DND-41 (cell line): ENCODE data around the gene AFG3L2.

Experiments used
- ATAC-seq: fragments of 200-7000 bp; cut with Tn5 transposase; 3 replicates; pipeline ENCODE4 v1.9.1; 2021; ENCODE audit warnings: low read depth; ENCODE audit not compliant: insufficient read depth
- DNase-seq: peaks from one replicate; pipeline ENCODE4 v3.0.0-alpha.2; 2020
- H2AFZ ChIP-seq: 2 replicates; pipeline ENCODE4 v1.6.0; 2012; ENCODE audit warnings: low read depth, low read length
- H3K27ac ChIP-seq: 2 replicates; pipeline ENCODE4 v1.5.1; 2012; ENCODE audit warnings: low read length, inconsistent platforms
- H3K27me3 ChIP-seq: fragments of 200-600 bp; sonication (generic); 2 replicates; pipeline ENCODE4 v1.6.0; 2012; ENCODE audit warnings: low read length, mild to moderate bottlenecking, inconsistent platforms; ENCODE audit not compliant: insufficient read depth, poor library complexity
- H3K36me3 ChIP-seq: 2 replicates; pipeline ENCODE4 v1.5.1; 2012; ENCODE audit warnings: low read length, inconsistent platforms; ENCODE audit not compliant: insufficient read depth
- H3K4me1 ChIP-seq: 2 replicates; pipeline ENCODE4 v1.5.1; 2012; ENCODE audit warnings: mild to moderate bottlenecking, low read length; ENCODE audit not compliant: insufficient read depth
- H3K4me2 ChIP-seq: 2 replicates; pipeline ENCODE4 v1.6.0; 2012; ENCODE audit warnings: mild to moderate bottlenecking, moderate library complexity, low read length, inconsistent platforms; ENCODE audit not compliant: insufficient read depth
- H3K4me3 ChIP-seq, 2 experiments: fragments of 200-600 bp in 1 of 2; shearing (Covaris generic) in 1 of 2; 2 replicates each; pipeline ENCODE4 v1.5.1; 2012 to 2016; ENCODE audit warnings: inconsistent platforms in 2 of 2, low read length in 2 of 2, mild to moderate bottlenecking in 2 of 2, low read depth in 1 of 2, moderate library complexity in 1 of 2
- H3K79me2 ChIP-seq: 2 replicates; pipeline ENCODE4 v1.6.0; 2012; ENCODE audit warnings: low read length, inconsistent platforms; ENCODE audit not compliant: insufficient read depth
- H3K9ac ChIP-seq: 2 replicates; pipeline ENCODE4 v1.6.0; 2012; ENCODE audit warnings: low read depth, mild to moderate bottlenecking, inconsistent platforms, low read length, moderate library complexity
- H3K9me3 ChIP-seq: 2 replicates; pipeline ENCODE4 v1.5.1; 2012; ENCODE audit warnings: low read length, moderate library complexity, mild to moderate bottlenecking, inconsistent platforms; ENCODE audit not compliant: insufficient read depth, severe bottlenecking
- H4K20me1 ChIP-seq: 2 replicates; pipeline ENCODE4 v1.6.0; 2012; ENCODE audit warnings: low read length; ENCODE audit not compliant: insufficient read depth
- CTCF ChIP-seq: IDR thresholded peaks from 2 replicates; pipeline ENCODE4 v1.5.1; 2012; ENCODE audit warnings: borderline replicate concordance, low read length, moderate library complexity, mild to moderate bottlenecking; ENCODE audit not compliant: poor library complexity, severe bottlenecking; ENCODE audit errors: extremely low read depth
- EZH2 ChIP-seq: IDR thresholded peaks from 3 replicates; pipeline ENCODE4 v1.6.1; 2012; ENCODE audit warnings: borderline replicate concordance, low read depth, mild to moderate bottlenecking, moderate library complexity, low read length, inconsistent platforms; ENCODE audit not compliant: severe bottlenecking

The AFG3L2 gene

GRCh38 chr18:12376754-12377555 is at the start of gene AFG3L2:
AFG3L2 (minus strand) TSS chr18:12377227; CDS start chr18:12377082, 145 bp downstream.
- TF ChIP-seq EZH2 (no peak), CTCF (peak; percentile 2)
- H3K36me3 ChIP-seq, result peaks cover 11% of the 10 kb centered on the region
- H3K27ac ChIP-seq, result peak within 1 kb of the TSS; percentile 93
- peaks cover 50% of the 10 kb centered on the region for H3K4me1 ChIP-seq
- H3K9ac ChIP-seq, result peak within 1 kb of the TSS; percentile 84
- no peaks in the 10 kb centered on the region for H3K27me3 ChIP-seq
- peak; percentile 100 for DNase-seq
- peaks cover 41% of the 10 kb centered on the region for H4K20me1 ChIP-seq
- H2AFZ ChIP-seq, result peak within 1 kb of the TSS; percentile 100
- peaks cover 50% of the 10 kb centered on the region for H3K79me2 ChIP-seq
- no peaks in the 10 kb centered on the region for H3K9me3 ChIP-seq
- peak; percentile 85 for ATAC-seq
- peak within 1 kb of the TSS; percentile 99 for H3K4me2 ChIP-seq
- peak within 1 kb of the TSS; percentile 87 to 99 for H3K4me3 ChIP-seq

- Histone ChIP-seq H3K27me3 (no peaks in the 10 kb centered on the region), H4K20me1 (no peaks in the 10 kb centered on the region), H3K4me3 (no peak overlapping the region), H3K79me2 (no peaks in the 10 kb centered on the region), H3K9ac (no peak overlapping the region), H3K27ac (no peak overlapping the region), H2AFZ (no peak overlapping the region), H3K36me3 (no peaks in the 10 kb centered on the region), H3K4me1 (no peaks in the 10 kb centered on the region), H3K4me2 (no peak overlapping the region), H3K9me3 (no peaks in the 10 kb centered on the region)
- ATAC-seq (no peak), DNase-seq (no peak)
- TF ChIP-seq EZH2 (no peak), CTCF (no peak)
Observed at GRCh38 chr18:12424252-12424651, 47.2 kb upstream of the AFG3L2 start.

- Histone ChIP-seq H3K36me3 (no peaks in the 10 kb centered on the region), H3K27me3 (no peaks in the 10 kb centered on the region), H3K79me2 (no peaks in the 10 kb centered on the region), H3K9me3 (no peaks in the 10 kb centered on the region), H3K4me1 (no peaks in the 10 kb centered on the region), H3K27ac (no peak overlapping the region), H2AFZ (no peak overlapping the region), H3K9ac (no peak overlapping the region), H3K4me3 (no peak overlapping the region), H3K4me2 (no peak overlapping the region), H4K20me1 (no peaks in the 10 kb centered on the region)
- DNase-seq (no peak), ATAC-seq (no peak)
- no peak for TF ChIP-seq CTCF
- TF ChIP-seq EZH2, result no peak
Observed at GRCh38 chr18:12423820-12424219, 46.8 kb upstream of the AFG3L2 start.
